Fibroblast of lung (primary cell): ENCODE measurements around the gene FCRL5. TPM values are rescaled to one million over a fixed set of nuclear protein-coding genes. Genes with fewer than 3 reads are reported as not detected.

ENCODE experiments used
- DNase-seq, 2 donors: peaks; one replicate each; pipeline versions ENCODE4 v3.0.0 to v3.0.0-alpha.2; 2010; ENCODE audit warnings: low read depth in 2 of 2
- H2AFZ ChIP-seq: 2 replicates; pipeline ENCODE4 v1.5.1; 2012; ENCODE audit warnings: low read length, control low read depth, inconsistent platforms
- H3K27ac ChIP-seq: 2 replicates; pipeline ENCODE4 v1.5.1; 2011; ENCODE audit warnings: low read length, control low read depth; ENCODE audit not compliant: insufficient read depth
- H3K27me3 ChIP-seq: 2 replicates; pipeline ENCODE4 v1.5.1; 2011; ENCODE audit warnings: mild to moderate bottlenecking, low read length; ENCODE audit not compliant: control insufficient read depth, insufficient read depth
- H3K36me3 ChIP-seq: 2 replicates; pipeline ENCODE4 v1.5.1; 2011; ENCODE audit warnings: low read length; ENCODE audit not compliant: control insufficient read depth, insufficient read depth
- H3K4me1 ChIP-seq: 2 replicates; pipeline ENCODE4 v1.5.1; 2011; ENCODE audit warnings: low read length; ENCODE audit not compliant: control insufficient read depth, insufficient read depth; ENCODE audit errors: extremely low read depth
- H3K4me2 ChIP-seq: 2 replicates; pipeline ENCODE4 v1.5.1; 2011; ENCODE audit warnings: low read length, control low read depth; ENCODE audit not compliant: insufficient read depth; ENCODE audit errors: extremely low read depth
- H3K4me3 ChIP-seq, 4 experiments: fragments of 200-600 bp in 1 of 4; sonication (generic) in 1 of 4; replicated peaks in 1 of 4; 2 replicates each; pipeline ENCODE4 v1.5.1; 2011 to 2016; ENCODE audit warnings: low read length in 4 of 4, low read depth in 3 of 4, mild to moderate bottlenecking in 3 of 4, control low read depth in 2 of 4, inconsistent platforms in 1 of 4, mixed read lengths in 1 of 4; ENCODE audit not compliant: insufficient read depth in 1 of 4; ENCODE audit errors: control extremely low read depth in 1 of 4
- H3K79me2 ChIP-seq: 2 replicates; pipeline ENCODE4 v1.5.1; 2012; ENCODE audit warnings: mild to moderate bottlenecking, low read length, inconsistent platforms; ENCODE audit not compliant: control insufficient read depth, insufficient read depth
- H3K9ac ChIP-seq: 2 replicates; pipeline ENCODE4 v1.5.1; 2011; ENCODE audit warnings: mild to moderate bottlenecking, low read length, control low read depth; ENCODE audit not compliant: insufficient read depth
- H3K9me3 ChIP-seq: 2 replicates; pipeline ENCODE4 v1.5.1; 2012; ENCODE audit warnings: low read depth, low read length; ENCODE audit not compliant: control insufficient read depth, insufficient read depth
- H4K20me1 ChIP-seq: 2 replicates; pipeline ENCODE4 v1.5.1; 2011; ENCODE audit warnings: low read length; ENCODE audit not compliant: control insufficient read depth, insufficient read depth; ENCODE audit errors: extremely low read depth
- EZH2 ChIP-seq: IDR thresholded peaks from 2 replicates; pipeline ENCODE4 v1.5.1; 2012; ENCODE audit warnings: low read length, control low read depth, mild to moderate bottlenecking; ENCODE audit errors: missing control alignments
- polyA plus RNA-seq, 2 donors: library from polyadenylated mRNA; depleted of rRNA in 1 of 2; stranded (reverse) in 1 of 2; unstranded in 1 of 2; fragments of >200 nt; gene quantifications; 2 replicates each; pipeline ENCODE4 v1.2.1, GENCODE V29; 2011 to 2012; ENCODE audit warnings: missing spikeins in 1 of 2
- total RNA-seq: library from RNA; depleted of rRNA; stranded (reverse); fragments of >200 nt; gene quantifications from 2 replicates; pipeline ENCODE4 v1.2.1, GENCODE V29; 2014
- TF ChIP-seq, protein P1 (sequence below), 2 donors: IDR thresholded peaks in 1 of 2; conservative IDR thresholded peaks in 1 of 2; 1 replicate in 1 of 2; 2 replicates in 1 of 2; pipeline ENCODE4 v1.5.1; 2011 to 2012; ENCODE audit warnings: low read length in 2 of 2, control low read depth in 1 of 2, inconsistent platforms in 1 of 2, low read depth in 1 of 2, mild to moderate bottlenecking in 1 of 2

The FCRL5 gene
- total and polyA plus RNA-seq, 2 donors (not counting 1 experiment from before 2014, with no cell fraction given): 0.05 TPM; not detected in 1

DNA sequence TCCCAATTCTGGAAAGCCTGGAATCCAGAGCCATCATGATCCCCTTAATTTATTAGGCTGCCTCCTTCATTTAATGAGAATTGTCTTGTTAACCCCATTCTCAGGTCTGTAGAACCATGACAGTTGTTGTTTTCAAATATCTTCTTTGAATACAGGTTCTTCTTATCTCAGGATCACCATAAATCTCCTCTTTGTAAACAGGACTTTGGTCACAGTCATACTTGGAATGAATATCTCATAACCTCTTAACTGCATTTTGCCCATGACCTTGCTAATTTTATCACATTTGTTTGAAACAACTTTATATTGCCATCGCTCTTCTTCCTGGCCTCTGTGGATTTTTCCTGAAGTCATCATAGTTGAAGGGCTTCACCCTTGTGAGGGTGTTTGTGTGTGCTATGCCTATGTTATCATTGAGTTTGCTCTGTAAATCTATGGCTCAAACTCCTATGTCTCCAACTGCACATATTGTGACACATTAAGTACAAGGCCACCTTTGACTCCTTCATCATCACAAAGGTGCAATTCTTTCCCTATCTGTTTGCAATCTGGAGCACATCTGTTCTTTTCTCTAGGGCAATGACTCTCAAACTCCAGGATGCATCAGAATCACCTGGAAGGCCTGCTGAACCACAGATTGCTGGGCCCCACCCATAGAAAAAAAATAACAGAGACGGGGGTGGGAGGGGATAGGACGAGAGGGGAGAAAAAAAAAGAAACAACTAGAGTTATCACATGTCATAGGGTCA is 54.2 kb downstream of the FCRL5 start:
- no peak overlapping the region for H3K9ac ChIP-seq
- H3K36me3 ChIP-seq: no peaks in the 10 kb centered on the region
- no peaks in the 10 kb centered on the region for H4K20me1 ChIP-seq
- no peak overlapping the region for H3K4me3 ChIP-seq
- no peaks in the 10 kb centered on the region for H3K79me2 ChIP-seq
- H3K4me1 ChIP-seq: no peaks in the 10 kb centered on the region
- TF ChIP-seq EZH2: no peak
- no peaks in the 10 kb centered on the region for H3K27me3 ChIP-seq
- H3K4me2 ChIP-seq: no peak overlapping the region
- no peak overlapping the region for H3K27ac ChIP-seq
- no peak for DNase-seq
- no peaks in the 10 kb centered on the region for H3K9me3 ChIP-seq
- no peak overlapping the region for H2AFZ ChIP-seq

DNA sequence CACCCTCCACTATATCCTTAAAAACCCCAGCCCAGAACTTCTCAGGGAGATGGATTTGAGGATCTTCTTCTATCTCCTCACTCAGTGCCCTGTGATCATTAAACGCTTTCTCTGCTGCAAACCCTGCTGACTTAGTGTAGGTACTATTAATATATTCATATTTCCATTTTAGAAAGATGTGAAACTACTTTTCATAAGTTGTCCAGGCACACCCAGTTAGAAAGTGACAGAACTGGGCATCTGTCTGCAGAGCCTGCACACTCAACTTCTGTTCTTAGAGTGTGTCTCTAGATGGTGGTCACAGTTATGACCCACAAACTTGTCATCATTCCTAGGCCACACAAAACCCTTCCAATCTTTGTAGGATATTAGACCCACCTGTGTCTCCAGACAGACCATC is 55.0 kb downstream of the FCRL5 start:
- Histone ChIP-seq H3K27ac (no peak overlapping the region), H2AFZ (no peak overlapping the region), H3K4me3 (no peak overlapping the region), H3K4me1 (no peaks in the 10 kb centered on the region), H3K36me3 (no peaks in the 10 kb centered on the region), H3K27me3 (no peaks in the 10 kb centered on the region), H3K4me2 (no peak overlapping the region), H4K20me1 (no peaks in the 10 kb centered on the region), H3K9ac (no peak overlapping the region), H3K9me3 (no peaks in the 10 kb centered on the region), H3K79me2 (no peaks in the 10 kb centered on the region)
- TF ChIP-seq EZH2: no peak
- TF ChIP-seq, protein P1, sequence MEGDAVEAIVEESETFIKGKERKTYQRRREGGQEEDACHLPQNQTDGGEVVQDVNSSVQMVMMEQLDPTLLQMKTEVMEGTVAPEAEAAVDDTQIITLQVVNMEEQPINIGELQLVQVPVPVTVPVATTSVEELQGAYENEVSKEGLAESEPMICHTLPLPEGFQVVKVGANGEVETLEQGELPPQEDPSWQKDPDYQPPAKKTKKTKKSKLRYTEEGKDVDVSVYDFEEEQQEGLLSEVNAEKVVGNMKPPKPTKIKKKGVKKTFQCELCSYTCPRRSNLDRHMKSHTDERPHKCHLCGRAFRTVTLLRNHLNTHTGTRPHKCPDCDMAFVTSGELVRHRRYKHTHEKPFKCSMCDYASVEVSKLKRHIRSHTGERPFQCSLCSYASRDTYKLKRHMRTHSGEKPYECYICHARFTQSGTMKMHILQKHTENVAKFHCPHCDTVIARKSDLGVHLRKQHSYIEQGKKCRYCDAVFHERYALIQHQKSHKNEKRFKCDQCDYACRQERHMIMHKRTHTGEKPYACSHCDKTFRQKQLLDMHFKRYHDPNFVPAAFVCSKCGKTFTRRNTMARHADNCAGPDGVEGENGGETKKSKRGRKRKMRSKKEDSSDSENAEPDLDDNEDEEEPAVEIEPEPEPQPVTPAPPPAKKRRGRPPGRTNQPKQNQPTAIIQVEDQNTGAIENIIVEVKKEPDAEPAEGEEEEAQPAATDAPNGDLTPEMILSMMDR (conservative IDR thresholded peaks at IDR 0.05 in 1 of 2, IDR thresholded peaks at IDR 0.05 in 1 of 2; ENCODE audit: low read depth in 1 of 2, low read length in 2 of 2): no peak
- DNase-seq: no peak

DNA sequence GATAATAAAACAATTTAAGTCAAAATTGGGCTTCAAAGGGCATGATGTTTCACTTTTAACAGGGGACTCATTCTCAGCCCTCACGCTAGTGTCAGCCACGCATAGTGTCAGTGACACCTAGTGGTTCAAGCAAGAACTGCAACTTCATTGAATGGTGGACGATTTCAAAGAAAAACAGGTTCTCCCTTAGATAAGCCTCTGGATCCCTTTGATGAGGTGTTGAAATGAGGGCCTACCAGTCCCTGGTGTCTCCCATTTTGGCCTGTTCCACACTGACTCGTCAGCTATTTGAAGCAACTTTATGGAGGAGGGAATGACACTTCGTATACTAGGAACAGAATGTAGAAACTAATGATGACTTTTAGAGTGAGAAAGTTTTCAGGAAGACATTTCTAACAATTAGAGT is 56.2 kb downstream of the FCRL5 start:
- no peaks in the 10 kb centered on the region for H4K20me1 ChIP-seq
- H3K4me3 ChIP-seq: no peak overlapping the region
- TF ChIP-seq EZH2: no peak
- TF ChIP-seq, protein P1 (conservative IDR thresholded peaks at IDR 0.05 in 1 of 2, IDR thresholded peaks at IDR 0.05 in 1 of 2; ENCODE audit: low read depth in 1 of 2, low read length in 2 of 2): peak; percentile 87 to 89
- no peak overlapping the region for H3K4me2 ChIP-seq
- H3K79me2 ChIP-seq: no peaks in the 10 kb centered on the region
- H3K4me1 ChIP-seq: no peaks in the 10 kb centered on the region
- DNase-seq: peak; percentile 2 to 24
- no peaks in the 10 kb centered on the region for H3K36me3 ChIP-seq
- H3K27ac ChIP-seq: no peak overlapping the region
- no peak overlapping the region for H3K9ac ChIP-seq
- H3K9me3 ChIP-seq: no peaks in the 10 kb centered on the region
- H2AFZ ChIP-seq: no peak overlapping the region
- H3K27me3 ChIP-seq: no peaks in the 10 kb centered on the region
